DOHH2 (cell line): ENCODE data around the gene CHN2.

Source experiments
- EZH2phosphoT487 ChIP-seq: fragments of 200-600 bp; sonication (generic); IDR thresholded peaks from 2 replicates; pipeline ENCODE4 v1.6.1; 2017; ENCODE audit warnings: borderline replicate concordance, mild to moderate bottlenecking, antibody characterized with exemption, low read length, moderate library complexity, mixed read lengths
- TF ChIP-seq, protein P1 (sequence below): fragments of 200-600 bp; sonication (generic); IDR thresholded peaks from one replicate; pipeline ENCODE4 v1.5.1; 2014; ENCODE audit warnings: antibody characterized with exemption, mild to moderate bottlenecking, low read depth, low read length; ENCODE audit not compliant: poor library complexity, severe bottlenecking

DNA sequence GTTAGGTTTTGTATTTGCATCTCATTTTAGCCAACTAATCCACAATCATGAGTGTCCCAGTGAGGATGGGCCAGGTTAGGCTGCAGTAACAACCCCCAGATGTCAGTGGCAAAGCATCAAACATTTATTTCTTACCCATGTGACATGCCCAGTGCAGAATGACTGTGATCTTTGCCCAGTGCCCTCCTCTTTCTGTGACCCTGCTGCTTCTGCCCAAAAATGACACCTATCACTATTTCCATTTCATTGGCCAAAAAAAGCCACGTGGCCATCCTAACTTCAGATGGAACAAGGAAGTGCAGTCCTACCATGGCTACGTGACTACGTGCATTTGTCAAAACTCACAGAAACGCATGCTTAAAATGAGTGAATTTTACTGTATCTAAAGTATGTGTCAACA, 259.9 kb downstream of the CHN2 start:
- TF ChIP-seq, protein P1, sequence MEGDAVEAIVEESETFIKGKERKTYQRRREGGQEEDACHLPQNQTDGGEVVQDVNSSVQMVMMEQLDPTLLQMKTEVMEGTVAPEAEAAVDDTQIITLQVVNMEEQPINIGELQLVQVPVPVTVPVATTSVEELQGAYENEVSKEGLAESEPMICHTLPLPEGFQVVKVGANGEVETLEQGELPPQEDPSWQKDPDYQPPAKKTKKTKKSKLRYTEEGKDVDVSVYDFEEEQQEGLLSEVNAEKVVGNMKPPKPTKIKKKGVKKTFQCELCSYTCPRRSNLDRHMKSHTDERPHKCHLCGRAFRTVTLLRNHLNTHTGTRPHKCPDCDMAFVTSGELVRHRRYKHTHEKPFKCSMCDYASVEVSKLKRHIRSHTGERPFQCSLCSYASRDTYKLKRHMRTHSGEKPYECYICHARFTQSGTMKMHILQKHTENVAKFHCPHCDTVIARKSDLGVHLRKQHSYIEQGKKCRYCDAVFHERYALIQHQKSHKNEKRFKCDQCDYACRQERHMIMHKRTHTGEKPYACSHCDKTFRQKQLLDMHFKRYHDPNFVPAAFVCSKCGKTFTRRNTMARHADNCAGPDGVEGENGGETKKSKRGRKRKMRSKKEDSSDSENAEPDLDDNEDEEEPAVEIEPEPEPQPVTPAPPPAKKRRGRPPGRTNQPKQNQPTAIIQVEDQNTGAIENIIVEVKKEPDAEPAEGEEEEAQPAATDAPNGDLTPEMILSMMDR = no peak
- TF ChIP-seq EZH2phosphoT487 = no peak
